SK-N-SH (cell line): ENCODE data around the gene CLIC5. TPM values are rescaled to one million over a fixed set of nuclear protein-coding genes. Genes with fewer than 3 reads are reported as not detected.

Source experiments
- CTCF ChIA-PET: fragments of 300-600, 350-600 bp; formaldehyde crosslinking; extraction: SDS; loops from one replicate; lab custom pipeline; 2021; lab: Yijun Ruan, JAX
- POLR2A ChIA-PET: fragments of 350-600 bp; sonication (Branson Sonifier 250); formaldehyde crosslinking; extraction: SDS; loops from one replicate; lab custom pipeline; 2020; ENCODE audit warnings: antibody characterized with exemption, inconsistent platforms; lab: Yijun Ruan, JAX
- DNase-seq: peaks from one replicate; pipeline ENCODE4 v3.0.0; 2012
- H2AFZ ChIP-seq: fragments of 200-600 bp; sonication (generic); 2 replicates; pipeline ENCODE4 v1.8.1; 2016; ENCODE audit warnings: antibody characterized with exemption, mild to moderate bottlenecking, low read depth
- H3F3A ChIP-seq: fragments of 200-600 bp; sonication (generic); replicated peaks from 2 replicates; pipeline ENCODE3; 2016; ENCODE audit warnings: antibody characterized with exemption, mild to moderate bottlenecking; ENCODE audit not compliant: insufficient read depth
- H3K27ac ChIP-seq, 2 experiments: fragments of 200-500 bp in 1 of 2; fragments of 200-600 bp in 1 of 2; sonication (Bioruptor generic) in 1 of 2; sonication (generic), shearing (Covaris generic) in 1 of 2; 2 replicates each; pipeline versions ENCODE4 v1.5.1 to v1.6.1; 2014 to 2016; ENCODE audit warnings: low read depth in 2 of 2, inconsistent platforms in 1 of 2, low read length in 1 of 2, mild to moderate bottlenecking in 1 of 2, mixed read lengths in 1 of 2
- H3K27me3 ChIP-seq: fragments of 200-600 bp; sonication (generic), shearing (Covaris generic); 2 replicates; pipeline ENCODE4 v1.6.1; 2016; ENCODE audit warnings: mixed run types; ENCODE audit not compliant: insufficient read depth
- H3K36me3 ChIP-seq, 2 experiments: fragments of 200-500 bp in 1 of 2; fragments of 200-600 bp in 1 of 2; sonication (Bioruptor generic) in 1 of 2; sonication (generic) in 1 of 2; replicated peaks in 1 of 2; 2 replicates each; pipeline versions ENCODE3 to v1.5.1; 2014 to 2016; ENCODE audit warnings: low read length in 1 of 2, mild to moderate bottlenecking in 1 of 2; ENCODE audit not compliant: insufficient read depth in 2 of 2, control insufficient read depth in 1 of 2
- H3K4me1 ChIP-seq, 2 experiments: fragments of 200-500 bp in 1 of 2; fragments of 200-600 bp in 1 of 2; sonication (Bioruptor generic) in 1 of 2; sonication (generic), shearing (Covaris generic) in 1 of 2; 2 replicates each; pipeline versions ENCODE4 v1.5.1 to v1.6.1; 2014 to 2016; ENCODE audit warnings: low read depth in 1 of 2, low read length in 1 of 2, mixed run types in 1 of 2; ENCODE audit not compliant: insufficient read depth in 2 of 2, control insufficient read depth in 1 of 2
- H3K4me2 ChIP-seq: fragments of 200-600 bp; sonication (generic), shearing (Covaris generic); 2 replicates; pipeline ENCODE4 v1.6.1; 2017; ENCODE audit warnings: mixed run types
- H3K4me3 ChIP-seq, 2 experiments: fragments of 200-500 bp in 1 of 2; fragments of 200-600 bp in 1 of 2; sonication (Bioruptor generic) in 1 of 2; sonication (generic), shearing (Covaris generic) in 1 of 2; 2 replicates each; pipeline versions ENCODE4 v1.5.1 to v1.8.1; 2014 to 2016; ENCODE audit warnings: low read depth in 2 of 2, inconsistent platforms in 1 of 2, low read length in 1 of 2, mild to moderate bottlenecking in 1 of 2, mixed read lengths in 1 of 2, moderate library complexity in 1 of 2
- H3K79me2 ChIP-seq: fragments of 200-600 bp; sonication (generic); 2 replicates; pipeline ENCODE4 v1.8.1; 2017; ENCODE audit warnings: mild to moderate bottlenecking; ENCODE audit not compliant: insufficient read depth
- H3K9ac ChIP-seq: fragments of 200-600 bp; sonication (generic); 2 replicates; pipeline ENCODE4 v1.6.1; 2017; ENCODE audit warnings: mixed run types
- H3K9me2 ChIP-seq: fragments of 200-600 bp; sonication (generic); 2 replicates; pipeline ENCODE4 v1.6.1; 2017; ENCODE audit warnings: mixed run types
- H3K9me3 ChIP-seq: fragments of 200-600 bp; sonication (generic); 2 replicates; pipeline ENCODE4 v1.6.1; 2017; ENCODE audit warnings: mixed run types, mild to moderate bottlenecking, moderate library complexity
- H4K20me1 ChIP-seq: fragments of 200-600 bp; sonication (generic); 2 replicates; pipeline ENCODE4 v1.6.1; 2017; ENCODE audit warnings: mild to moderate bottlenecking, mixed run types; ENCODE audit not compliant: insufficient read depth
- CHD2 ChIP-seq: fragments of 150-350 bp; IDR thresholded peaks from 2 replicates; pipeline ENCODE4 v1.6.1; 2018; ENCODE audit warnings: low read length; ENCODE audit not compliant: partially characterized antibody
- EZH2phosphoT487 ChIP-seq: fragments of 200-600 bp; sonication (generic); IDR thresholded peaks from 2 replicates; pipeline ENCODE4 v1.6.1; 2017; ENCODE audit warnings: low read depth, mixed run types, mild to moderate bottlenecking, antibody characterized with exemption, moderate library complexity, borderline replicate concordance
- FOSL2 ChIP-seq: IDR thresholded peaks from 2 replicates; pipeline ENCODE4 v1.4.0; 2012; ENCODE audit warnings: low read depth, mild to moderate bottlenecking, moderate library complexity, borderline replicate concordance
- FOXJ3 ChIP-seq: sonication (generic); formaldehyde crosslinking; IDR thresholded peaks from 2 replicates; pipeline ENCODE4 v1.5.1; 2020; ENCODE audit warnings: mild to moderate bottlenecking, missing genetic modification reagents
- IRF3 ChIP-seq: fragments of 150-350 bp; IDR thresholded peaks from 2 replicates; pipeline ENCODE4 v1.6.1; 2016; ENCODE audit warnings: mild to moderate bottlenecking, low read depth, low read length
- MXI1 ChIP-seq: IDR thresholded peaks from 2 replicates; pipeline ENCODE4 v1.6.1; 2012; ENCODE audit warnings: mild to moderate bottlenecking, low read depth, low read length, improper control_type of control experiment
- NFIC ChIP-seq: IDR thresholded peaks from 2 replicates; pipeline ENCODE4 v1.4.0; 2012; ENCODE audit warnings: borderline replicate concordance
- POLR2AphosphoS5 ChIP-seq: IDR thresholded peaks from 2 replicates; pipeline ENCODE4 v1.6.1; 2012; ENCODE audit warnings: low read depth, low read length
- RAD21 ChIP-seq: IDR thresholded peaks from 2 replicates; pipeline ENCODE4 v1.6.1; 2012; ENCODE audit warnings: mild to moderate bottlenecking, low read length
- TEAD4 ChIP-seq: IDR thresholded peaks from 2 replicates; pipeline ENCODE4 v1.4.0; 2012; ENCODE audit warnings: mild to moderate bottlenecking, borderline replicate concordance; ENCODE audit not compliant: insufficient read depth
- WGBS: methylation state at CpG from one replicate; pipeline ENCODE4 v1.1.6; 2017; ENCODE audit warnings: low lambda C conversion rate; 5-methylcytosine and 5-hydroxymethylcytosine counted together
- polyA plus RNA-seq, 3 experiments: library from polyadenylated mRNA; depleted of rRNA; stranded (reverse); fragments of >200 nt; gene quantifications; 2 replicates each; pipeline ENCODE4 v1.2.3, GENCODE V29; 2012
- TF ChIP-seq, protein P1 (sequence below): IDR thresholded peaks from 2 replicates; pipeline ENCODE4 v1.6.1; 2012; ENCODE audit warnings: mild to moderate bottlenecking, low read depth, low read length, moderate library complexity

Gene CLIC5
- polyA plus RNA-seq, 1 of the 3 experiments (the other 2 are of a cell fraction): 0.03 TPM

DNA sequence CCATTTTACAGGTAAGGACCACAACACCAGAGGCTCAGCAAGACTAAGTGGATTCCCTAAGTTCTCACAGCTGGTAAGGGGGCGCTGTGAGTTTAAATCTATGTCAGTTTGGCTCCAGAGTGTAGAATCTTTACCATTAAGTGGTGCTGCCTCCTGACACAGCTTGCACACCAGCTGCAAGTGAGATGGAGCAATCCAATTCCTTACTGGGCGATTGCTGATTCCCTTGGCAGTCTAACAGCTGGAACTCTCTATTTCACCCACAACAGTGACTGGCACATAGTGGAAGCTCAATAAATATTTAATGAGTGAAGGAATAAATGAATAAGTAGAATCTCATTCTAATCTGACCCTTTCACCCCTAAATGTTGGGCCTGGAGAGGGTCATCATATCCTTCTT lies 176.7 kb downstream of the CLIC5 start:
- no peaks in the 10 kb centered on the region for H3K79me2 ChIP-seq
- ChIA-PET POLR2A (no interaction called here), CTCF (no interaction called here)
- H3F3A ChIP-seq: no peaks in the 10 kb centered on the region
- H3K4me1 ChIP-seq: no peaks in the 10 kb centered on the region
- DNase-seq: no peak
- no peaks in the 10 kb centered on the region for H3K36me3 ChIP-seq
- 0% methylated on average over 2 of the region's 2 CpGs for WGBS
- H3K27ac ChIP-seq: no peak overlapping the region
- H3K9ac ChIP-seq: no peak overlapping the region
- H3K4me3 ChIP-seq: no peak overlapping the region
- TF ChIP-seq, protein P1, sequence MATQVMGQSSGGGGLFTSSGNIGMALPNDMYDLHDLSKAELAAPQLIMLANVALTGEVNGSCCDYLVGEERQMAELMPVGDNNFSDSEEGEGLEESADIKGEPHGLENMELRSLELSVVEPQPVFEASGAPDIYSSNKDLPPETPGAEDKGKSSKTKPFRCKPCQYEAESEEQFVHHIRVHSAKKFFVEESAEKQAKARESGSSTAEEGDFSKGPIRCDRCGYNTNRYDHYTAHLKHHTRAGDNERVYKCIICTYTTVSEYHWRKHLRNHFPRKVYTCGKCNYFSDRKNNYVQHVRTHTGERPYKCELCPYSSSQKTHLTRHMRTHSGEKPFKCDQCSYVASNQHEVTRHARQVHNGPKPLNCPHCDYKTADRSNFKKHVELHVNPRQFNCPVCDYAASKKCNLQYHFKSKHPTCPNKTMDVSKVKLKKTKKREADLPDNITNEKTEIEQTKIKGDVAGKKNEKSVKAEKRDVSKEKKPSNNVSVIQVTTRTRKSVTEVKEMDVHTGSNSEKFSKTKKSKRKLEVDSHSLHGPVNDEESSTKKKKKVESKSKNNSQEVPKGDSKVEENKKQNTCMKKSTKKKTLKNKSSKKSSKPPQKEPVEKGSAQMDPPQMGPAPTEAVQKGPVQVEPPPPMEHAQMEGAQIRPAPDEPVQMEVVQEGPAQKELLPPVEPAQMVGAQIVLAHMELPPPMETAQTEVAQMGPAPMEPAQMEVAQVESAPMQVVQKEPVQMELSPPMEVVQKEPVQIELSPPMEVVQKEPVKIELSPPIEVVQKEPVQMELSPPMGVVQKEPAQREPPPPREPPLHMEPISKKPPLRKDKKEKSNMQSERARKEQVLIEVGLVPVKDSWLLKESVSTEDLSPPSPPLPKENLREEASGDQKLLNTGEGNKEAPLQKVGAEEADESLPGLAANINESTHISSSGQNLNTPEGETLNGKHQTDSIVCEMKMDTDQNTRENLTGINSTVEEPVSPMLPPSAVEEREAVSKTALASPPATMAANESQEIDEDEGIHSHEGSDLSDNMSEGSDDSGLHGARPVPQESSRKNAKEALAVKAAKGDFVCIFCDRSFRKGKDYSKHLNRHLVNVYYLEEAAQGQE: no peak
- no peaks in the 10 kb centered on the region for H3K9me2 ChIP-seq
- H3K4me2 ChIP-seq: no peak overlapping the region
- no peak overlapping the region for H2AFZ ChIP-seq
- peaks cover 24% of the 10 kb centered on the region; the same call in 1 of the 2 replicates for H3K27me3 ChIP-seq
- no peaks in the 10 kb centered on the region for H3K9me3 ChIP-seq
- H4K20me1 ChIP-seq: no peaks in the 10 kb centered on the region

DNA sequence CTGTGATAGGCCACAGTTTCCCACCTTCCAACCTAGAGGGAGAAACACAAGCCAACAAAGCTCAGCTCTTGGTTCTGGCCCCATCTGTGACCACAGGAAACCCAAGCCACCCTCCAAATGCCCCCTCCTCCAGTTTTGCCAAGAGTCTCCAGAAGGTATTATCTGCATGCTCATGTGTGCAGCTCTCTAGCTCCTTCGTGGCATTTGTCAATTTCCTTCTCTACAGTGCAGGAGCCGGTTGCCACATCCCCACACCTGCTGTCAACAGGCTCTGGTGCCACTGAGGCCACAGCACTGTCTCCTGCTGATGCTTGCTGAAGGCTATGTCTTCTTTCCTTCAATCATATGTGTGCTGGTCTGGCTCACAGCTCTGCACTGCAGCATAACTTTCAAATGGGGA lies 177.2 kb downstream of the CLIC5 start:
- Histone ChIP-seq H3K9ac (no peak overlapping the region), H4K20me1 (no peaks in the 10 kb centered on the region), H2AFZ (no peak overlapping the region), H3K4me2 (no peak overlapping the region), H3F3A (no peaks in the 10 kb centered on the region), H3K79me2 (no peaks in the 10 kb centered on the region), H3K4me1 (no peaks in the 10 kb centered on the region), H3K36me3 (no peaks in the 10 kb centered on the region)
- CTCF ChIA-PET: no interaction called here
- TF ChIP-seq CHD2 (no peak), TEAD4 (no peak), RAD21 (no peak), FOXJ3 (CRISPR knock-in tag) (no peak), IRF3 (no peak), FOSL2 (no peak), POLR2AphosphoS5 (no peak), MXI1 (no peak), NFIC (no peak), EZH2phosphoT487 (no peak)
- TF ChIP-seq, all 33 proteins: peak for 0
- POLR2A ChIA-PET: no interaction called here
- no peak for DNase-seq
- no peaks in the 10 kb centered on the region for H3K9me2 ChIP-seq
- H3K27me3 ChIP-seq: peaks cover 24% of the 10 kb centered on the region; the same call in 1 of the 2 replicates
- H3K4me3 ChIP-seq: no peak overlapping the region
- no peaks in the 10 kb centered on the region for H3K9me3 ChIP-seq
- no peak overlapping the region for H3K27ac ChIP-seq
- no CpG with 5 or more reads among the region's 2 CpGs for WGBS
